IPS DF 6.9 (cell line): ENCODE measurements around the gene TTC9C.
A peak's percentile ranks its signal among the peaks of the same experiment; 100 is the strongest.

Source experiments
- DNase-seq: peaks from one replicate; pipeline ENCODE4 v3.0.0-alpha.2; 2013; ENCODE audit warnings: low read depth, low spot score
- H3K27ac ChIP-seq: one replicate; pipeline ENCODE4 v1.5.1; 2013; ENCODE audit warnings: low read length, control low read depth
- H3K27me3 ChIP-seq: 2 replicates; pipeline ENCODE4 v1.6.1; 2013; ENCODE audit warnings: mild to moderate bottlenecking, low read length; ENCODE audit not compliant: control insufficient read depth, insufficient read depth
- H3K36me3 ChIP-seq: 2 replicates; pipeline ENCODE4 v1.6.1; 2013; ENCODE audit warnings: low read length; ENCODE audit not compliant: control insufficient read depth, insufficient read depth
- H3K4me1 ChIP-seq: 2 replicates; pipeline ENCODE4 v1.6.1; 2013; ENCODE audit warnings: low read length; ENCODE audit not compliant: control insufficient read depth, insufficient read depth
- H3K4me3 ChIP-seq: 2 replicates; pipeline ENCODE4 v1.5.1; 2013; ENCODE audit warnings: mild to moderate bottlenecking, low read length
- H3K9me3 ChIP-seq: 2 replicates; pipeline ENCODE4 v1.6.1; 2013; ENCODE audit warnings: low read length, inconsistent platforms; ENCODE audit not compliant: control insufficient read depth, insufficient read depth
- WGBS: extraction: QIAGEN DNeasy Blood & Tissue Kit; methylation state at CpG from one replicate; pipeline ENCODE4 v1.1.7; 2013; ENCODE audit warnings: mixed read lengths, missing lambda C conversion rate; ENCODE audit not compliant: insufficient read length, insufficient coverage; 5-methylcytosine and 5-hydroxymethylcytosine counted together

TTC9C gene

GRCh38 chr11:62710001-62710345, 18.3 kb upstream of the TTC9C start:
- Histone ChIP-seq H3K4me3 (peak overlapping the region; percentile 50; the same call in 1 of the 2 replicates), H3K27me3 (no peaks in the 10 kb centered on the region), H3K4me1 (no peaks in the 10 kb centered on the region; the same call in 1 of the 2 replicates), H3K9me3 (no peaks in the 10 kb centered on the region), H3K36me3 (peaks cover 9% of the 10 kb centered on the region; the same call in 1 of the 2 replicates), H3K27ac (peak overlapping the region; percentile 11)
- no peak for DNase-seq
- WGBS: no CpG with 5 or more reads among the region's 7 CpGs

DNA sequence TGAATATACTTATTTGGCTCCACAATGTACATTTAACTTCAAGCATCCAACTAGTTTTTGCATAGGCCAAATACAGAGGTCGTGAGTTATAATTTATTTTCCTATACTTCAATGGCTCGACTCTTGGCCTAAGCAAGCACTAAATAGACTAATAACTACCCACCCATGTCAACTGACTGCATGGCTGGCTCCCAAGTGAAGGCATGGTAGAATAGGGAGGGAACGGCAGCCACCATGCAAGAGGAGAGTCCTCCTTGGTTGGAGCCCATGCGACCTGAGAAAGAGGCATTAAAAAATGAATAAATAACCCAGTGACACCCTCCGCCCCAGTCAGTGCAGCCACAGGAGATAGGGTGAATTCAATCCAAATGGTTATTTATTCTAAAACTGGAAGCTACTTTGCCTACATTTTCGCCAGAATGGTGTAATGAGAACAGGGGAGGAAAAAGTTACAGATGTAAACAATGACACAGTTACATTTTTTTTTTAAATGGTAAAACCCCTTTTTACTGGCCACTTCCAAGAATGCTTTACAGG, 15.9 kb upstream of the TTC9C start:
- Histone ChIP-seq H3K27ac (no peak overlapping the region), H3K4me1 (no peaks in the 10 kb centered on the region; the same call in 1 of the 2 replicates), H3K9me3 (no peaks in the 10 kb centered on the region), H3K36me3 (peaks cover 14% of the 10 kb centered on the region; the same call in 1 of the 2 replicates), H3K27me3 (no peaks in the 10 kb centered on the region), H3K4me3 (no peak overlapping the region)
- no peak for DNase-seq
- no CpG with 5 or more reads among the region's 6 CpGs for WGBS

DNA sequence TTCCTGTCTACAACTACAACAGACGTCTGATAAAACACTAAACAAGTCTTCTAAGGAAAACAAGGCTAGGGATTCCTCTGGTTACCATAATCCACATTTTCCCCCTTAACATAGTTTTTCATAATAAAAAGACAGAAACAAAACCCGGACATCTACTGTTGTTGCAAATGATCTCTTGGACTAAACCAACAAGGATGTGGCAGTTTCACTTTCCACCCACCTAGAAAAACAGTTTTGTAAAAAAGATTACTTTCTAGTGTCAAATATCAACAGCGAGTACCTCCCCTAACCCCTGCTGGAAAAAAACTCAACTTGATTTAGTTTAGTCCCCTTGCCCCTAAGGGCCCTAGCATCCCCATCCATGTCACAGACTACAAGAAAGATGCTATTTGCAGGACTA, 15.4 kb upstream of the TTC9C start:
- Histone ChIP-seq H3K4me3 (no peak overlapping the region), H3K27ac (no peak overlapping the region), H3K36me3 (peaks cover 14% of the 10 kb centered on the region; the same call in 1 of the 2 replicates), H3K9me3 (no peaks in the 10 kb centered on the region), H3K4me1 (no peaks in the 10 kb centered on the region; the same call in 1 of the 2 replicates), H3K27me3 (no peaks in the 10 kb centered on the region)
- WGBS: no CpG with 5 or more reads among the region's 3 CpGs
- no peak for DNase-seq

DNA sequence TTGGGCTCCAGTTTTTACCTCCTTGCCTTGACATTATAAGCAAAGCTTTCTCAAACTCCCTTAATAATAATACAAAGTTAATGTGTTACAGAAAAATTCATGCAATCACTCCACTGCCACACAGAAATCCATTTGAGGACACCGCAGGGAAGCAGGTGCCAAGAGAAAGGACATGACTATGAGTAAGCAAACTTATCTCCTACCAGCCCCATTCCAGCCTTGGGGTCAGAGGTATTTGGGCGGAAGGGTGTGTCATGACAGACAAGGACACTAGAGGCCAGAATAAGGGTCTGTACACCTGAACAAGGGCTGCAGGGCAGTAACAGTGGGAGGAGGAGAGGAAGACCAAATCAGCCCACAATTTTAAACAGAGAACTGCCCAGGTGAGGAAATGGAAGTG, 14.9 kb upstream of the TTC9C start:
- no peaks in the 10 kb centered on the region; the same call in 1 of the 2 replicates for H3K4me1 ChIP-seq

DNA sequence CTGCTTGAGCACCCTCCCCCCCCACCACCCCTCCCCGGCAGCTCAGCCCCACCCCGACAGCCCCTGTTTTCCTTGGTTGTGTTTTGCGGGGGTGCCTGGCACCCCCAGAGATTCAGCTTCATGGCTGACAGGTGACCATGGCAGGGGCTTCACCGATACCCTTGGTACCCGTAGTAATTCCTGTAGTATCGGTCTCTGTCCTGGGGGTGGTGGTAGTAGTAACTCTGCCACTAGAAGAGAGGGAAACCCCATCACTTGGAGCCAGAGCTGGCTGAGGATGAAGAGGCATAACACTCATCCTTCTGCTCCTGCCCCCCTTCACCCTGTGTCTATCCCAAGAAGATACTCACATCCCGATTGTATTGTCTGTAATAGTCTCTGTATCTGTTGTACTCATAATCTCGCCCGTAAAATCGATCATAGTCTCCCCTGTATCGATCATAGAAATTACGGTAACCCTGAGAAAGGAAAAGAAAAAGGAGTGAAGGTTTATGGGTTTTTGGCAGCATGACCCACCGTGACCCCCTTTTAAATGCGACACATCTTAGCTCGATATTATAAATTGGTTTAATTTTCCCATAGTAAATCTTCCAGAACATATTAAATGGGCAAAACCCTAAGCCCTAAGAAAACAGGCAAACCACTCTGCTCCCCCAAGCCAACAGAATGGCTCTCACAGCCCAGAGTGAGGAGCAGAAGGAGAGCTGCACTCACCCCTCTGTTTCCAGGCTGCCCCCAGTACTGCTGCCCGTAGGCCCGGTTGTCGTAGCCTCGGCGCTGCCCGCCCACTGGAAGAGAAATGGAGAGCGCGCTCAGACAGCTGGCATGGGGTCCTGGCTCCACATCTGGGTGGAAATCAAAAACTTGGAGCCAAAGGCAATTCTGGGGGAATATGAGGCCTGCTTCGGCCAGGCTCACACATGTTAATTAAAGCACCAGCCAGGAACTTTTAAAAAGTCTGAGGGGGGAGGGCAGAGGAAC, 12.8 kb upstream of the TTC9C start:
- H3K4me3 ChIP-seq: no peak overlapping the region
- no peaks in the 10 kb centered on the region for H3K9me3 ChIP-seq
- H3K27ac ChIP-seq: no peak overlapping the region
- no peak for DNase-seq
- H3K4me1 ChIP-seq: no peaks in the 10 kb centered on the region
- H3K27me3 ChIP-seq: no peaks in the 10 kb centered on the region
- no CpG with 5 or more reads among the region's 24 CpGs for WGBS
- peaks cover 23% of the 10 kb centered on the region for H3K36me3 ChIP-seq

More for the DNA sequence above, 14.9 kb upstream of the TTC9C start:
- Histone ChIP-seq H3K4me3 (no peak overlapping the region), H3K36me3 (peaks cover 14% of the 10 kb centered on the region; the same call in 1 of the 2 replicates), H3K27me3 (no peaks in the 10 kb centered on the region), H3K9me3 (no peaks in the 10 kb centered on the region), H3K27ac (no peak overlapping the region)
- no peak for DNase-seq
- WGBS: no CpG with 5 or more reads among the region's 2 CpGs

- H3K27me3 ChIP-seq: no peaks in the 10 kb centered on the region
- no peak for DNase-seq
- no peak overlapping the region for H3K4me3 ChIP-seq
- H3K9me3 ChIP-seq: no peaks in the 10 kb centered on the region
- H3K27ac ChIP-seq: no peak overlapping the region
- no peaks in the 10 kb centered on the region for H3K4me1 ChIP-seq
- WGBS: no CpG with 5 or more reads among the region's 5 CpGs
- peaks cover 27% of the 10 kb centered on the region for H3K36me3 ChIP-seq
Measured at GRCh38 chr11:62716206-62716605, 12.1 kb upstream of the TTC9C start.

- Histone ChIP-seq H3K4me1 (no peaks in the 10 kb centered on the region), H3K36me3 (peaks cover 27% of the 10 kb centered on the region), H3K27me3 (no peaks in the 10 kb centered on the region), H3K27ac (no peak overlapping the region), H3K9me3 (no peaks in the 10 kb centered on the region), H3K4me3 (no peak overlapping the region)
- no peak for DNase-seq
- no CpG with 5 or more reads among the region's 11 CpGs for WGBS
Measured at GRCh38 chr11:62716816-62717215, 11.5 kb upstream of the TTC9C start.

- Histone ChIP-seq H3K36me3 (peaks cover 34% of the 10 kb centered on the region), H3K27ac (no peak overlapping the region), H3K27me3 (no peaks in the 10 kb centered on the region), H3K4me3 (no peak overlapping the region), H3K9me3 (no peaks in the 10 kb centered on the region), H3K4me1 (no peaks in the 10 kb centered on the region)
- DNase-seq: no peak
- no CpG with 5 or more reads among the region's 2 CpGs for WGBS
Measured at GRCh38 chr11:62719302-62719978, 8.8 kb upstream of the TTC9C start.

- H3K36me3 ChIP-seq: peaks cover 25% of the 10 kb centered on the region
- H3K27ac ChIP-seq: no peak overlapping the region
- H3K4me1 ChIP-seq: no peaks in the 10 kb centered on the region
- no peaks in the 10 kb centered on the region for H3K27me3 ChIP-seq
- no CpG with 5 or more reads among the region's 7 CpGs for WGBS
- H3K4me3 ChIP-seq: no peak overlapping the region
- H3K9me3 ChIP-seq: no peaks in the 10 kb centered on the region
- DNase-seq: no peak
Measured at GRCh38 chr11:62721994-62722393, 6.3 kb upstream of the TTC9C start.

- Histone ChIP-seq H3K27me3 (no peaks in the 10 kb centered on the region), H3K27ac (no peak overlapping the region), H3K9me3 (no peaks in the 10 kb centered on the region), H3K4me3 (no peak overlapping the region), H3K36me3 (peaks cover 24% of the 10 kb centered on the region), H3K4me1 (no peaks in the 10 kb centered on the region)
- no CpG with 5 or more reads among the region's 8 CpGs for WGBS
- DNase-seq: no peak
Measured at GRCh38 chr11:62724171-62724570, 4.1 kb upstream of the TTC9C start.
